ENCODE results near the gene GJC2. TPM values are rescaled to one million over a fixed set of nuclear protein-coding genes. Genes with fewer than 3 reads are reported as not detected.

The GJC2 gene
- total RNA-seq, 1 experiment from 2014 or later, result 0.76 TPM

GRCh38 chr1:228162286-228163006 is 12.7 kb downstream of the GJC2 start:
- Histone ChIP-seq H3K9me3 (ENCODE audit: control insufficient read depth in 1 of 2, insufficient read depth in 1 of 2, low read depth in 1 of 2, low read length in 2 of 2) (no peaks in the 10 kb centered on the region), H3K4me3 (replicated peaks in 1 of 2; ENCODE audit: low read depth in 1 of 2, low read length in 2 of 2) (no peak overlapping the region), H3K27me3 (ENCODE audit: insufficient read depth, low read length) (no peaks in the 10 kb centered on the region), H3K36me3 (ENCODE audit: control insufficient read depth in 1 of 2, insufficient read depth in 2 of 2, low read length in 2 of 2) (no peaks in the 10 kb centered on the region), H3K9ac (ENCODE audit: low read length) (peak overlapping the region; percentile 11; the same call in 1 of the 2 replicates), H3K4me2 (ENCODE audit: low read length) (no peak overlapping the region), H3K79me2 (ENCODE audit: insufficient read depth, low read length) (peaks cover 10% of the 10 kb centered on the region), H2AFZ (ENCODE audit: low read depth, low read length, poor library complexity, severe bottlenecking) (no peak overlapping the region), H3K27ac (ENCODE audit: low read depth, low read length) (peak overlapping the region; percentile 16; the same call in 1 of the 2 replicates), H3K9me2 (ENCODE audit: insufficient read depth) (no peaks in the 10 kb centered on the region), H3K4me1 (ENCODE audit: control insufficient read depth in 1 of 2, insufficient read depth in 2 of 2, low read length in 2 of 2) (peaks cover 10 to 39% of the 10 kb centered on the region in 2 experiments), H4K20me1 (ENCODE audit: insufficient read depth) (no peaks in the 10 kb centered on the region)
- ChIA-PET POLR2A (no interaction called here), CTCF (no interaction called here), RAD21 (ENCODE audit: low non-redundant PET in 1 of 2, low total read pairs in 2 of 2, uncharacterized antibody in 2 of 2, unreplicated experiment in 2 of 2) (no interaction called here)
- intact Hi-C loops (cut with micrococcal nuclease), result no loop called here
- BruUV-seq (replicated peaks), result no TSS peak
- DNase-seq (ENCODE audit: low read depth, low spot score) (no peak), ATAC-seq (no peak)
- TF ChIP-seq SRF (IDR thresholded peaks at IDR 0.05; ENCODE audit: low read depth) (no peak), MAX (IDR thresholded peaks at IDR 0.05) (no peak), ZBTB33 (IDR thresholded peaks at IDR 0.05; ENCODE audit: extremely low read depth, insufficient replicate concordance, low read length) (no peak), POLR2AphosphoS5 (IDR thresholded peaks at IDR 0.05; ENCODE audit: low read depth, low read length) (no peak), SP1 (IDR thresholded peaks at IDR 0.05; ENCODE audit: low read depth) (no peak), EGR1 (IDR thresholded peaks at IDR 0.05; ENCODE audit: low read depth) (no peak), EZH2phosphoT487 (IDR thresholded peaks at IDR 0.05; ENCODE audit: borderline replicate concordance) (no peak), FOSL1 (IDR thresholded peaks at IDR 0.05; ENCODE audit: low read depth) (no peak), ELF1 (IDR thresholded peaks at IDR 0.05; ENCODE audit: borderline replicate concordance, low read depth) (no peak), TCF7L2 (IDR thresholded peaks at IDR 0.05; ENCODE audit: borderline replicate concordance, extremely low read depth, insufficient read depth, insufficient read length) (no peak), CBX3 (IDR thresholded peaks at IDR 0.05; ENCODE audit: low read depth) (no peak), REST (IDR thresholded peaks at IDR 0.05; ENCODE audit: low read depth) (no peak), ATF3 (IDR thresholded peaks at IDR 0.05) (no peak), POLR2A (IDR thresholded peaks at IDR 0.05; ENCODE audit: borderline replicate concordance, extremely low read depth, insufficient read depth, insufficient read length) (no peak), CEBPB (IDR thresholded peaks at IDR 0.05; ENCODE audit: low read depth) (no peak), RAD21 (IDR thresholded peaks at IDR 0.05; ENCODE audit: low read depth) (no peak), SIN3A (IDR thresholded peaks at IDR 0.05; ENCODE audit: low read depth) (no peak), EZH2 (IDR thresholded peaks at IDR 0.05) (no peak), JUND (IDR thresholded peaks at IDR 0.05) (no peak), ZFX (IDR thresholded peaks at IDR 0.05) (no peak)

Data from HCT116 (cell line).